A673 (cell line): ENCODE results near the gene SERTAD1. TPM values are rescaled to one million over a fixed set of nuclear protein-coding genes. Genes with fewer than 3 reads are reported as not detected.
"Not testable (repeated sequence)": the region's sequence is repeated elsewhere in the genome, so short reads cannot be mapped to it uniquely, and the experiment has no call there.

Experiments
- BruUV-seq: library from RNA; stranded (reverse); fragments of 400-500 nt; replicated peaks from 2 replicates; lab custom pipeline; 2021; lab: Mats Ljungman, UMichigan
- CTCF ChIA-PET: fragments of 300-600 bp; sonication (Branson Sonifier 250); formaldehyde crosslinking; loops from one replicate; lab custom pipeline; 2022; ENCODE audit warnings: antibody characterized with exemption; lab: Charles Lee
- POLR2A ChIA-PET: fragments of 300-600 bp; sonication (Branson Sonifier 250); formaldehyde crosslinking; loops from one replicate; lab custom pipeline; 2022; ENCODE audit warnings: antibody characterized with exemption; ENCODE audit not compliant: low non-redundant PET; lab: Charles Lee
- DNase-seq: peaks from one replicate; pipeline ENCODE4 v3.0.0-alpha.2; 2015; ENCODE audit warnings: low spot score
- H3K27ac ChIP-seq: fragments of 200-600 bp; sonication (generic); 2 replicates; pipeline ENCODE4 v1.5.1; 2016; ENCODE audit warnings: mixed run types, low read depth, mild to moderate bottlenecking, mixed read lengths, antibody characterized with exemption, low read length; ENCODE audit not compliant: poor library complexity, severe bottlenecking
- H3K27me3 ChIP-seq: fragments of 200-600 bp; sonication (generic); replicated peaks from 2 replicates; pipeline ENCODE4 v1.6.1; 2017; ENCODE audit warnings: mixed run types, low read depth, mild to moderate bottlenecking, mixed read lengths, antibody characterized with exemption, low read length; ENCODE audit not compliant: insufficient read depth, poor library complexity
- H3K36me3 ChIP-seq: fragments of 200-600 bp; sonication (generic); 2 replicates; pipeline ENCODE4 v1.6.1; 2016; ENCODE audit warnings: mixed run types, mild to moderate bottlenecking, mixed read lengths, antibody characterized with exemption, low read length; ENCODE audit not compliant: insufficient read depth, poor library complexity, severe bottlenecking
- H3K4me1 ChIP-seq: fragments of 200-600 bp; sonication (generic); 2 replicates; pipeline ENCODE4 v1.6.1; 2017; ENCODE audit warnings: mixed run types, mild to moderate bottlenecking, mixed read lengths, antibody characterized with exemption, low read length; ENCODE audit not compliant: insufficient read depth, poor library complexity, severe bottlenecking
- H3K4me3 ChIP-seq: fragments of 200-600 bp; sonication (generic); 2 replicates; pipeline ENCODE4 v1.5.1; 2016; ENCODE audit warnings: low read depth, mixed run types, mild to moderate bottlenecking, mixed read lengths, low read length; ENCODE audit not compliant: poor library complexity, severe bottlenecking
- H3K9me3 ChIP-seq: fragments of 200-600 bp; sonication (generic); 2 replicates; pipeline ENCODE4 v1.6.1; 2016; ENCODE audit warnings: mixed run types, low read depth, mild to moderate bottlenecking, mixed read lengths, antibody characterized with exemption, low read length; ENCODE audit not compliant: poor library complexity, severe bottlenecking
- CTCF ChIP-seq: fragments of 300-800, 200-600 bp; sonication (generic); conservative IDR thresholded peaks from 2 replicates; pipeline ENCODE4 v1.5.1; 2017; ENCODE audit warnings: low read depth, mild to moderate bottlenecking, antibody characterized with exemption, low read length, moderate library complexity, mixed read lengths
- EZH2 ChIP-seq: fragments of 200-600 bp; sonication (generic); IDR thresholded peaks from 2 replicates; pipeline ENCODE4 v1.6.1; 2017; ENCODE audit warnings: borderline replicate concordance, low read depth, mild to moderate bottlenecking, mixed read lengths, antibody characterized with exemption, low read length; ENCODE audit not compliant: poor library complexity, severe bottlenecking
- intact Hi-C: fragments of 100-400 bp; cut with micrococcal nuclease; formaldehyde crosslinking; loops from one replicate; pipeline ENCODE4 v1.10.0; 2022; ENCODE audit not compliant: unreplicated experiment
- total RNA-seq: library from RNA; stranded (reverse); gene quantifications from 2 replicates; pipeline ENCODE4 v1.2.3, GENCODE V29; 2021

Gene SERTAD1
- total RNA-seq, 1 experiment from 2014 or later: 16.5 TPM

DNA sequence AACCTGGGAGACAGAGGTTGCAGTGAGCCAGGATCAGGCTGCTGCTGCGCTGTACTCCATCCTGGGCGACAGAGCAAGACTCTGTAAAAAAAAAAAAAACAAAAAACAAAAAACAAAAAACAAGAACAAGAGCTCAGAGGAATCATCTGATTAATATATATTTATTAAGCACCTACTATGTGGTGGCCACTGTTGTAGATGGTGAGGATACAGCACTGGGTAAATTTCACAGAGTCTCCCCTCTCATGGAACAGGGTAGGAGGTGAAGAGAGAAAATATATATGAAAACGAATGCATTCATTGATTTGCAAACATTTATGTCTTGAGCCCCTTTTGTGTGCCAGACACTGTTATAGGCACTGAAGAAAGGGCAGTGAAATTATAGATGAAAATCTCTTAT lies 5.9 kb upstream of the SERTAD1 start:
- ChIA-PET CTCF (no interaction called here), POLR2A (no interaction called here)
- H3K27me3 ChIP-seq: no peaks in the 10 kb centered on the region
- intact Hi-C loops: no loop called here
- TF ChIP-seq CTCF (no peak), EZH2 (no peak)
- H3K9me3 ChIP-seq: no peaks in the 10 kb centered on the region
- DNase-seq: no peak
- no peaks in the 10 kb centered on the region for H3K36me3 ChIP-seq
- no peak overlapping the region for H3K27ac ChIP-seq
- no TSS peak for BruUV-seq
- H3K4me1 ChIP-seq: peaks cover 11% of the 10 kb centered on the region
- no peak overlapping the region for H3K4me3 ChIP-seq

GRCh38 chr19:40430242-40430641 lies 4.5 kb upstream of the SERTAD1 start:
- H3K4me1 ChIP-seq: peaks cover 11% of the 10 kb centered on the region
- DNase-seq, intact Hi-C loops, H3K9me3 ChIP-seq, H3K27me3 ChIP-seq, CTCF ChIA-PET, POLR2A ChIA-PET, BruUV-seq, H3K27ac ChIP-seq, H3K36me3 ChIP-seq, H3K4me3 ChIP-seq: not testable (repeated sequence)

- H3K27ac ChIP-seq, CTCF ChIA-PET, H3K4me1 ChIP-seq, H3K27me3 ChIP-seq, POLR2A ChIA-PET, H3K9me3 ChIP-seq, DNase-seq, H3K36me3 ChIP-seq, H3K4me3 ChIP-seq, BruUV-seq: not testable (repeated sequence)
- intact Hi-C loops: loop anchor here (5.0 kb wide), 2 partner anchors 94 to 126 kb away; no protein-coding TSS in a partner anchor
These were observed 2.4 kb upstream of the SERTAD1 start for GRCh38 chr19:40428197-40428596.

- no peaks in the 10 kb centered on the region for H3K27me3 ChIP-seq
- peak overlapping the region; percentile 91 for H3K27ac ChIP-seq
- ChIA-PET CTCF (no interaction called here), POLR2A (no interaction called here)
- H3K9me3 ChIP-seq: no peaks in the 10 kb centered on the region
- H3K4me3 ChIP-seq: peak overlapping the region; percentile 68
- intact Hi-C loops: loop anchor here (5.0 kb wide), 2 partner anchors 97 to 123 kb away; no protein-coding TSS in a partner anchor
- no TSS peak for BruUV-seq
- peaks cover 6% of the 10 kb centered on the region for H3K4me1 ChIP-seq
- DNase-seq: peak; percentile 37
- H3K36me3 ChIP-seq: peaks cover 10% of the 10 kb centered on the region
- TF ChIP-seq CTCF (no peak), EZH2 (no peak)
These were observed 949 bp downstream of the SERTAD1 start for GRCh38 chr19:40424637-40425449.
